ENCODE results near the gene CMTM6.
"Not testable (repeated sequence)": the region's sequence is repeated elsewhere in the genome, so short reads cannot be mapped to it uniquely, and the experiment has no call there.

The CMTM6 gene

GRCh38 chr3:32470362-32470761, 32.3 kb downstream of the CMTM6 start:
- no peak for TF ChIP-seq CTCF (IDR thresholded peaks at IDR 0.05; ENCODE audit: borderline replicate concordance, extremely low read depth, low read length, poor library complexity, severe bottlenecking)
- no peak for TF ChIP-seq EZH2 (IDR thresholded peaks at IDR 0.05; ENCODE audit: borderline replicate concordance, low read depth, low read length, severe bottlenecking)
- no peak overlapping the region for H3K4me3 ChIP-seq (ENCODE audit: low read depth in 1 of 2, low read length in 2 of 2)
- ATAC-seq (ENCODE audit: insufficient read depth, low read depth): no peak
- H3K4me2 ChIP-seq (ENCODE audit: insufficient read depth, low read length): no peak overlapping the region
- H3K27ac ChIP-seq (ENCODE audit: low read length): no peak overlapping the region
- peaks cover 37% of the 10 kb centered on the region for H3K36me3 ChIP-seq (ENCODE audit: insufficient read depth, low read length)
- H3K9ac ChIP-seq (ENCODE audit: low read depth, low read length): no peak overlapping the region
- DNase-seq: no peak
- H2AFZ ChIP-seq (ENCODE audit: low read depth, low read length): no peak overlapping the region
- no peaks in the 10 kb centered on the region for H3K9me3 ChIP-seq (ENCODE audit: insufficient read depth, low read length, severe bottlenecking)
- H4K20me1 ChIP-seq (ENCODE audit: insufficient read depth, low read length): no peaks in the 10 kb centered on the region
- H3K27me3 ChIP-seq (ENCODE audit: insufficient read depth, low read length, poor library complexity): no peaks in the 10 kb centered on the region
- peaks cover 9% of the 10 kb centered on the region for H3K4me1 ChIP-seq (ENCODE audit: insufficient read depth, low read length)
- H3K79me2 ChIP-seq (ENCODE audit: insufficient read depth, low read length): no peaks in the 10 kb centered on the region

- no peak overlapping the region for H3K27ac ChIP-seq (ENCODE audit: low read length)
- H4K20me1 ChIP-seq (ENCODE audit: insufficient read depth, low read length): no peaks in the 10 kb centered on the region
- DNase-seq (no peak), ATAC-seq (ENCODE audit: insufficient read depth, low read depth) (no peak)
- H3K79me2 ChIP-seq (ENCODE audit: insufficient read depth, low read length): no peaks in the 10 kb centered on the region
- TF ChIP-seq CTCF (IDR thresholded peaks at IDR 0.05; ENCODE audit: borderline replicate concordance, extremely low read depth, low read length, poor library complexity, severe bottlenecking) (no peak), EZH2 (IDR thresholded peaks at IDR 0.05; ENCODE audit: borderline replicate concordance, low read depth, low read length, severe bottlenecking) (no peak)
- no peaks in the 10 kb centered on the region for H3K9me3 ChIP-seq (ENCODE audit: insufficient read depth, low read length, severe bottlenecking)
- no peak overlapping the region for H3K4me3 ChIP-seq (ENCODE audit: low read depth in 1 of 2, low read length in 2 of 2)
- no peaks in the 10 kb centered on the region for H3K27me3 ChIP-seq (ENCODE audit: insufficient read depth, low read length, poor library complexity)
- H3K4me2 ChIP-seq (ENCODE audit: insufficient read depth, low read length): no peak overlapping the region
- peaks cover 34% of the 10 kb centered on the region for H3K36me3 ChIP-seq (ENCODE audit: insufficient read depth, low read length)
- H3K4me1 ChIP-seq (ENCODE audit: insufficient read depth, low read length): peaks cover 9% of the 10 kb centered on the region
- no peak overlapping the region for H3K9ac ChIP-seq (ENCODE audit: low read depth, low read length)
- no peak overlapping the region for H2AFZ ChIP-seq (ENCODE audit: low read depth, low read length)
Observed at GRCh38 chr3:32469151-32469874, 33.3 kb downstream of the CMTM6 start.

GRCh38 chr3:32467333-32468070, 35.1 kb downstream of the CMTM6 start:
- Histone ChIP-seq H3K36me3 (ENCODE audit: insufficient read depth, low read length) (peaks cover 21% of the 10 kb centered on the region), H2AFZ (ENCODE audit: low read depth, low read length) (peak overlapping the region; percentile 63; the same call in 1 of the 2 replicates), H3K4me3 (ENCODE audit: low read depth in 1 of 2, low read length in 2 of 2) (peak overlapping the region in 1 of 2 experiments; percentile 5; a peak in 1 of 4 replicates), H3K27ac (ENCODE audit: low read length) (peak overlapping the region; percentile 45), H3K4me2 (ENCODE audit: insufficient read depth, low read length) (peak overlapping the region; percentile 56), H3K9ac (ENCODE audit: low read depth, low read length) (peak overlapping the region; percentile 34; the same call in 1 of the 2 replicates), H3K9me3 (ENCODE audit: insufficient read depth, low read length, severe bottlenecking) (no peaks in the 10 kb centered on the region), H3K79me2 (ENCODE audit: insufficient read depth, low read length) (no peaks in the 10 kb centered on the region), H3K4me1 (ENCODE audit: insufficient read depth, low read length) (peaks cover 9% of the 10 kb centered on the region), H3K27me3 (ENCODE audit: insufficient read depth, low read length, poor library complexity) (no peaks in the 10 kb centered on the region), H4K20me1 (ENCODE audit: insufficient read depth, low read length) (no peaks in the 10 kb centered on the region)
- peak; percentile 94 for ATAC-seq (ENCODE audit: insufficient read depth, low read depth)
- peak; percentile 76 for DNase-seq
- TF ChIP-seq EZH2 (IDR thresholded peaks at IDR 0.05; ENCODE audit: borderline replicate concordance, low read depth, low read length, severe bottlenecking) (no peak), CTCF (IDR thresholded peaks at IDR 0.05; ENCODE audit: borderline replicate concordance, extremely low read depth, low read length, poor library complexity, severe bottlenecking) (peak; percentile 95)

- H3K4me1 ChIP-seq (ENCODE audit: insufficient read depth, low read length): peaks cover 13% of the 10 kb centered on the region
- DNase-seq; H3K9me3 ChIP-seq (ENCODE audit: insufficient read depth, low read length, severe bottlenecking); H3K27ac ChIP-seq (ENCODE audit: low read length); H3K4me3 ChIP-seq (ENCODE audit: low read depth in 1 of 2, low read length in 2 of 2); ATAC-seq (ENCODE audit: insufficient read depth, low read depth); H2AFZ ChIP-seq (ENCODE audit: low read depth, low read length); H3K4me2 ChIP-seq (ENCODE audit: insufficient read depth, low read length); H3K79me2 ChIP-seq (ENCODE audit: insufficient read depth, low read length); H3K27me3 ChIP-seq (ENCODE audit: insufficient read depth, low read length, poor library complexity); H3K9ac ChIP-seq (ENCODE audit: low read depth, low read length); H4K20me1 ChIP-seq (ENCODE audit: insufficient read depth, low read length): not testable (repeated sequence)
- peaks cover 20% of the 10 kb centered on the region for H3K36me3 ChIP-seq (ENCODE audit: insufficient read depth, low read length)
Observed at GRCh38 chr3:32466808-32467207, 35.8 kb downstream of the CMTM6 start.

- peaks cover 33% of the 10 kb centered on the region for H3K4me1 ChIP-seq (ENCODE audit: insufficient read depth, low read length)
- not testable (repeated sequence) for H2AFZ ChIP-seq (ENCODE audit: low read depth, low read length); H3K79me2 ChIP-seq (ENCODE audit: insufficient read depth, low read length); H3K9me3 ChIP-seq (ENCODE audit: insufficient read depth, low read length, severe bottlenecking); H4K20me1 ChIP-seq (ENCODE audit: insufficient read depth, low read length); ATAC-seq (ENCODE audit: insufficient read depth, low read depth); H3K4me2 ChIP-seq (ENCODE audit: insufficient read depth, low read length); H3K27me3 ChIP-seq (ENCODE audit: insufficient read depth, low read length, poor library complexity); H3K4me3 ChIP-seq (ENCODE audit: low read depth in 1 of 2, low read length in 2 of 2); DNase-seq; H3K9ac ChIP-seq (ENCODE audit: low read depth, low read length); H3K27ac ChIP-seq (ENCODE audit: low read length)
- peaks cover 16% of the 10 kb centered on the region for H3K36me3 ChIP-seq (ENCODE audit: insufficient read depth, low read length)
Observed at GRCh38 chr3:32464726-32465125, 37.9 kb downstream of the CMTM6 start.
